ENCODE results near the gene CDK15. TPM values are rescaled to one million over a fixed set of nuclear protein-coding genes. Genes with fewer than 3 reads are reported as not detected.

The CDK15 gene
- total and polyA plus RNA-seq, 2 experiments from 2014 or later, result not detected

DNA sequence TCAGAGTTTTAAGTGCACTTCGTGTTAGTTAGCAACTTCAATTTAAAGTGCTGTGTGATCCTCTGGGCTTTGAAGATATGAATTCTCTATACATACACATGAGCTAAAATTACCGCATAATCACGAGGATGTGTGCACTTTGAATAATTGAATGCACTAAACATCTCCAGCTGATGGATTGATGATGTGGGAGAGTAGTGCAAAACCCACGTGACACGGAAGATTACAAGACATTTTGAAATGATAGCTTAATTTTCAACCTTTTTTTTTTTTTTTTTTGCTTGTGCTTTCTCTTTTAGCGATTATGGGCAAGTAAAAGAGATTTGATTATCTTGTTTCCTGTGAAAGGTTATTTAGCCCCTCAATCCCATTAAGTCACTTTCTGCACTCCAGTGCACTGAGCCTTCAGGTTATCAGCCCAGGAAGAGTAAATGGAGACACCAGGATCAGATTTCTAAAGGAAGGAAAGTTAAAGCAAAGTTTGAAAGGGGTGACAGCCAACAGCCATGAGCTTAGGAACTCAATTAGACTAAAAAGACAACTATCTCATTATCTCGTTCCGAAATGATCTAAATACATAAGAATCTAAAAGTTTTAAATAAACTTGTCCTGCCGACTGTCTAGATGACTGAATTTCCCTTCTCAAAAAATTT lies 81.6 kb downstream of the CDK15 start:
- Histone ChIP-seq H3K27me3 (peaks cover 80% of the 10 kb centered on the region), H3K9me3 (ENCODE audit: low read depth) (no peaks in the 10 kb centered on the region), H3K36me3 (no peaks in the 10 kb centered on the region), H3K4me1 (ENCODE audit: low read depth) (peaks cover 28% of the 10 kb centered on the region), H3K4me3 (peak overlapping the region; percentile 12), H3K27ac (no peak overlapping the region)
- TF ChIP-seq, protein P1, sequence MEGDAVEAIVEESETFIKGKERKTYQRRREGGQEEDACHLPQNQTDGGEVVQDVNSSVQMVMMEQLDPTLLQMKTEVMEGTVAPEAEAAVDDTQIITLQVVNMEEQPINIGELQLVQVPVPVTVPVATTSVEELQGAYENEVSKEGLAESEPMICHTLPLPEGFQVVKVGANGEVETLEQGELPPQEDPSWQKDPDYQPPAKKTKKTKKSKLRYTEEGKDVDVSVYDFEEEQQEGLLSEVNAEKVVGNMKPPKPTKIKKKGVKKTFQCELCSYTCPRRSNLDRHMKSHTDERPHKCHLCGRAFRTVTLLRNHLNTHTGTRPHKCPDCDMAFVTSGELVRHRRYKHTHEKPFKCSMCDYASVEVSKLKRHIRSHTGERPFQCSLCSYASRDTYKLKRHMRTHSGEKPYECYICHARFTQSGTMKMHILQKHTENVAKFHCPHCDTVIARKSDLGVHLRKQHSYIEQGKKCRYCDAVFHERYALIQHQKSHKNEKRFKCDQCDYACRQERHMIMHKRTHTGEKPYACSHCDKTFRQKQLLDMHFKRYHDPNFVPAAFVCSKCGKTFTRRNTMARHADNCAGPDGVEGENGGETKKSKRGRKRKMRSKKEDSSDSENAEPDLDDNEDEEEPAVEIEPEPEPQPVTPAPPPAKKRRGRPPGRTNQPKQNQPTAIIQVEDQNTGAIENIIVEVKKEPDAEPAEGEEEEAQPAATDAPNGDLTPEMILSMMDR (IDR thresholded peaks at IDR 0.05; ENCODE audit: low read depth, low read length), result no peak
- no peak for DNase-seq (ENCODE audit: low read depth in 1 of 2, low spot score in 1 of 2)

DNA sequence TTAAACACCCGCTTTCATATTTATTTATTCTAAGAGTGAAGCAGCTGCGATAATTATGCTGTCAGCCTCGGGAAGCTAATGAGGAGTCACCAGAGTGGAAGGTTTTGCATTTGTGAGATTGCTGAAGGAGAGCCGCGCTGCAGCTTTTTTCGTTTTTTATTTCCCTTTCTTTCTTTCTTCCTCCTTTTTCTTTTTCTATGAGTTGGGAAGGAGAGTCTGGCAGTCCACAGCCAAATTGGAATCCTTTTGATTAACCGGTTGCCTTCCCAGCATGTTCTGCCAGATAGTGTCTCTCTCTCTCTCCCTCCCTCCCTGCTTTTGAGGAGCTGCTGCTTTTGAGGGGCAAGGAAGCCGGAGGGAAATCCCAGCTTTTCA lies 82.1 kb downstream of the CDK15 start:
- Histone ChIP-seq H3K27me3 (peaks cover 80% of the 10 kb centered on the region), H3K4me3 (peak overlapping the region; percentile 12), H3K4me1 (ENCODE audit: low read depth) (peaks cover 23% of the 10 kb centered on the region), H3K36me3 (no peaks in the 10 kb centered on the region), H3K27ac (no peak overlapping the region), H3K9me3 (ENCODE audit: low read depth) (no peaks in the 10 kb centered on the region)
- no peak for DNase-seq (ENCODE audit: low read depth in 1 of 2, low spot score in 1 of 2)
- TF ChIP-seq, protein P1 (IDR thresholded peaks at IDR 0.05; ENCODE audit: low read depth, low read length), result no peak

DNA sequence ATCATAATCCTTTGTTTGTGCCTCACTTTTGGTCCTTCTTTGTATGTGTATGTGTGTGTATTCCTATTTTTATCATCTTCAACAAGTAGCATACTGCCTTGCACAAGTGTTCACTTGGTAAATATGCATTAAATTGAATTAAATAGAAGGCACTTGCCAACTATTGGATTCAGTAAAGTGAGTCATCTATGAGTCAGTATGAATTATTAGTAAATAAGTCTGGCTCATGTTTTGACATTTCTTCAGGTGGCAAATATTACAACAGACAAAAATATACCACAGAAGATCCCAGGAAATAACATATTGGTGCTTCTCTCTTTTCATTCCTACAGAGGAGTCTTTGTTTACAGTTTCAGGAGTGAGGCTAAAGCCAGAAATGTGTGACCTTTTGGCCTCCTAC lies 84.1 kb downstream of the CDK15 start:
- Histone ChIP-seq H3K9me3 (ENCODE audit: low read depth) (no peaks in the 10 kb centered on the region), H3K4me3 (no peak overlapping the region), H3K27me3 (peaks cover 90% of the 10 kb centered on the region), H3K36me3 (no peaks in the 10 kb centered on the region), H3K4me1 (ENCODE audit: low read depth) (peaks cover 13% of the 10 kb centered on the region), H3K27ac (no peak overlapping the region)
- TF ChIP-seq, protein P1 (IDR thresholded peaks at IDR 0.05; ENCODE audit: low read depth, low read length), result no peak
- no peak for DNase-seq (ENCODE audit: low read depth in 1 of 2, low spot score in 1 of 2)

DNA sequence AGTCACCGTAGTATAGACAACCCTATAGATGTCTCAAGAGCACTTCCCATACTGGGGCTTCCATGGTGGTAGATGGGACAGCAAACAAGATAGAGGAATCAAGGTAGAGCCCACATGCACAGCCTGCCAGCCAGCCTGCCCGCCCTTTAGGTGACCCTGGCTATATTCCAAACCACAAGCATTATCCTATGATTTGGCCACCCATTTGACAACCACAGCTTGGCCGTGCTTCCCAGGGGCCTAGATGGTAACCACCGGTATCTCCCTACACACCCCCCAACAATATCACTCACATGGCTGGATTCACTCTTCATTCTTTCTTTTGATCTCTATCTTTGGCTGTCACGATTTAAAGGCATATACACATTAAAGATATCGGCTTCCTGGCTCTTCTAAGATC lies 85.3 kb downstream of the CDK15 start:
- Histone ChIP-seq H3K27me3 (peaks cover 91% of the 10 kb centered on the region), H3K36me3 (no peaks in the 10 kb centered on the region), H3K4me3 (no peak overlapping the region), H3K4me1 (ENCODE audit: low read depth) (peaks cover 13% of the 10 kb centered on the region), H3K9me3 (ENCODE audit: low read depth) (no peaks in the 10 kb centered on the region), H3K27ac (no peak overlapping the region)
- DNase-seq (ENCODE audit: low read depth in 1 of 2, low spot score in 1 of 2), result no peak
- TF ChIP-seq, protein P1 (IDR thresholded peaks at IDR 0.05; ENCODE audit: low read depth, low read length), result no peak

DNA sequence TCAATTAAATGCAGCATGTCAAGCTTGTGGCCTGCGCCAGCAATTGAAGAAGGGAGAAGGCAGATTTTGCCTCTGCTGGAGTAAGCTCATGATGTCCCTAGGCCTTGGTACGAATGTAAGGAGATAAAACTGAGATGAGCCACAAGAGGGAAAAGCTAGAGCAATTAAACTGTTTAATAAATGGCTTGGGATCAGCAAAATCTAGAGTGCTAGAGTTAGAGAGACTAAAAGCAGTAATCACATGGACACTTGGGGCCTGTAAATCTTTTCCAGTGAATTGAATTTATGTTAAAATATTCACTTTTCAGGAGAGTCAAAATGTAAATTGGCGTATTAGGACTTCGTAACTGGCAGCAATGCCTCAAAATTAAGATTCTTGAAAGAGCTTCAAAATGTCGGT lies 86.2 kb downstream of the CDK15 start:
- TF ChIP-seq, protein P1 (IDR thresholded peaks at IDR 0.05; ENCODE audit: low read depth, low read length), result no peak
- Histone ChIP-seq H3K36me3 (no peaks in the 10 kb centered on the region), H3K27ac (no peak overlapping the region), H3K4me1 (ENCODE audit: low read depth) (peaks cover 13% of the 10 kb centered on the region), H3K9me3 (ENCODE audit: low read depth) (no peaks in the 10 kb centered on the region), H3K27me3 (peaks cover 92% of the 10 kb centered on the region), H3K4me3 (no peak overlapping the region)
- no peak for DNase-seq (ENCODE audit: low read depth in 1 of 2, low spot score in 1 of 2)
